Measurements from ENCODE around the gene CNOT6. TPM values are rescaled to one million over a fixed set of nuclear protein-coding genes. Genes with fewer than 3 reads are reported as not detected.

Gene CNOT6
- total RNA-seq, 1 donor from 2014 or later, result 21.7 TPM

DNA sequence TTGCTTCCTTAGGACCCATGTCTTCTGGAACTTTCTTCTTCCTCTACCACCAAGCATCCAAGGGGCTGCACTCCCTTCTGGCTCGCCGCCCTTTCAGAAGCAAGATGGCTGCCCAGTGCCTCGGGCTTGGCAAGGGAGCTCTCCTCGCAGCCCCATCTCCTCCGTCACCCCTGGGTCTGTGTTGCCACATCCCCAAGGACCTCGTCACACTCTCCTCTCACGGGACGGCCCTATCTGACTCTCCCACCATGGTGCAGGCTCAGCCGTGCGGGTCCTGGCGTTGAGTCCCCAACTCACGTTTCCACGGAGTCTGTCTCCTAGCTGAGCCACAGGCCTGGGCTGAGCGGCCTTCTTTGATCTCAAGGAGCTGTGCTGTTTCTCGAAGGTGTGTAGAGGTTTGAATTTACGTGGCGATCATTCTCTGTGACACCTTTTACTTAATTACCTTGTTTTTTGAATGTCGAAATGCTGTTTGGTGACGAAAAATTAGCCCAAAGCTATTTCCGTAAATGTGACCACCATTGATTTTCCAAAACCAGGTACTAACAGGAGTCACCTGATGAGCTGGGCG lies 112.1 kb downstream of the CNOT6 start:
- DNase-seq, result no peak

DNA sequence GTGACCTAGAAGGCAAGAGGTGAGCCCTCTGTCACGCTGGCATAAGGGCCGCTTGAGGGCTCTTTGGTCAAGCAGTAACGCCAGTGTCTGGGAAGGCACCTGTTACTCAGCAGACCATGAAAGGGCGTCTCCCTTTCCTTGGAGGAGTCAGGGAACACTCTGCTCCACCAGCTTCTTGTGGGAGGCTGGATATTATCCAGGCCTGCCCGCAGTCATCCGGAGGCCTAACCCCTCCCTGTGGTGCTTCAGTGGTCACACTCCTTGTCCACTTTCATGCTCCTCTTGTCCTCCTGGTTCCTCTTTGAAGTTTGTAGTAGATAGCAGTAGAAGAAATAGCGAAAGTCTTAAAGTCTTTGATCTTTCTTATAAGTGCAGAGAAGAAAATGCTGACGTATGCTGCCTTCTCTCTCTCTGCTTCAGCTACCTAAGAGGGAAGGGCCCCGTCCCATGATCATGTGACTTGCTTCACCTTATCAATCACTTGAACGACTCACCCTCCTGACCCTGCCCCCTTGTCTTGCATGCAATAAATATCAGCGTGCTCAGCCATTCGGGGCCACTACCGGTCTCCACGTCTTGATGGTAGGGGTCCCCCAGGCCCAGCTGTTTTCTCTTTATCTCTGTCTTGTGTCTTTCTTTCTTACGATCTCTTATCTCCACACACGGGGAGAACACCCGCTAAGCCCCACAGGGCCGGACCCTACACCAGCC lies 113.8 kb downstream of the CNOT6 start:
- Histone ChIP-seq H3K27me3 (no peaks in the 10 kb centered on the region), H3K4me3 (no peak overlapping the region), H3K9me3 (no peaks in the 10 kb centered on the region), H3K4me1 (no peaks in the 10 kb centered on the region), H3K27ac (peak overlapping the region; percentile 6), H3K36me3 (no peaks in the 10 kb centered on the region)
- DNase-seq, result peak; percentile 80
- intact Hi-C loops (cut with DNase I), result no loop called here
- ATAC-seq, result no peak
- TF ChIP-seq, protein P1, sequence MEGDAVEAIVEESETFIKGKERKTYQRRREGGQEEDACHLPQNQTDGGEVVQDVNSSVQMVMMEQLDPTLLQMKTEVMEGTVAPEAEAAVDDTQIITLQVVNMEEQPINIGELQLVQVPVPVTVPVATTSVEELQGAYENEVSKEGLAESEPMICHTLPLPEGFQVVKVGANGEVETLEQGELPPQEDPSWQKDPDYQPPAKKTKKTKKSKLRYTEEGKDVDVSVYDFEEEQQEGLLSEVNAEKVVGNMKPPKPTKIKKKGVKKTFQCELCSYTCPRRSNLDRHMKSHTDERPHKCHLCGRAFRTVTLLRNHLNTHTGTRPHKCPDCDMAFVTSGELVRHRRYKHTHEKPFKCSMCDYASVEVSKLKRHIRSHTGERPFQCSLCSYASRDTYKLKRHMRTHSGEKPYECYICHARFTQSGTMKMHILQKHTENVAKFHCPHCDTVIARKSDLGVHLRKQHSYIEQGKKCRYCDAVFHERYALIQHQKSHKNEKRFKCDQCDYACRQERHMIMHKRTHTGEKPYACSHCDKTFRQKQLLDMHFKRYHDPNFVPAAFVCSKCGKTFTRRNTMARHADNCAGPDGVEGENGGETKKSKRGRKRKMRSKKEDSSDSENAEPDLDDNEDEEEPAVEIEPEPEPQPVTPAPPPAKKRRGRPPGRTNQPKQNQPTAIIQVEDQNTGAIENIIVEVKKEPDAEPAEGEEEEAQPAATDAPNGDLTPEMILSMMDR (IDR thresholded peaks at IDR 0.05), result no peak

More for the DNA sequence above, 112.1 kb downstream of the CNOT6 start:
- no peak for ATAC-seq
- Histone ChIP-seq H3K36me3 (no peaks in the 10 kb centered on the region), H3K4me1 (no peaks in the 10 kb centered on the region), H3K27ac (no peak overlapping the region), H3K9me3 (no peaks in the 10 kb centered on the region), H3K27me3 (no peaks in the 10 kb centered on the region), H3K4me3 (no peak overlapping the region)
- intact Hi-C loops (cut with DNase I), result no loop called here
- TF ChIP-seq, protein P1 (IDR thresholded peaks at IDR 0.05), result no peak

DNA sequence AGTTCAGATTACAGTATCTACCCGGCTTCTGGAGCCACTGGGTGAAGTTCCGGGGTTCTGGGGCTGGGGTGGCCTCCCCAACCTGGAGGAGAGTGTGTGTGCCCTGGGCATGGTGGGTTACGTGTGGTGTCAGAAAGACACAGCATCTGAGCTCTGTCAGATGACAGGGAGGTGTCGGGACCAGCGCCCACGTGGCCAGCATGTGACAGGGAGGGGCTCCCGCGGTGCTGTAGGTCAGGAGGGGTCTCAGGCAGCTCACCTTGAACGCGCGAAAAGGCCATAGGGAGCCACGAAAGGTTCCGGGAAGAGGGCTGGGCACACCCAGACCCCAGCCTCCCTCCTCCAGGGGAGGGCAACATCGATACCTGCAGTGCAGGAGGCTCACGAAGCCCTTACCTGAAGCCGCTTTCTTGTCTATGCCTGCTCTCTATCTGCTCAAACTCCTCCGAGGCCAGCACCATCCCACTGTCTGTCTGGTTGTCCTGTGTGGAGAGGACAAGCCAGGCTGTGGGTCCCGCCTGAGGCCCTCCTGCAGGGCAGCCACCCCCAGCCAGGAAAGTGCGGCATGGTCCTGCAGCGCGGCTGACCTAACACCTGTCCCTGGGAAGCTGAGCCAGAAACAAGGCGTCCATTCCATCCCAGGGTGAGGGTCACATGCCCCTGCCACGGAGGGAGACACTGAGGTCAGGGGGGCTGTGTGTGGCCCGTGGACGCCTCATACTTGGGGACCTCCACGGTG lies 114.6 kb downstream of the CNOT6 start:
- Histone ChIP-seq H3K36me3 (no peaks in the 10 kb centered on the region), H3K27ac (no peak overlapping the region), H3K27me3 (no peaks in the 10 kb centered on the region), H3K4me1 (no peaks in the 10 kb centered on the region), H3K4me3 (no peak overlapping the region), H3K9me3 (no peaks in the 10 kb centered on the region)
- ATAC-seq (no peak), DNase-seq (no peak)
- intact Hi-C loops (cut with DNase I), result no loop called here
- TF ChIP-seq, protein P1 (IDR thresholded peaks at IDR 0.05), result no peak

DNA sequence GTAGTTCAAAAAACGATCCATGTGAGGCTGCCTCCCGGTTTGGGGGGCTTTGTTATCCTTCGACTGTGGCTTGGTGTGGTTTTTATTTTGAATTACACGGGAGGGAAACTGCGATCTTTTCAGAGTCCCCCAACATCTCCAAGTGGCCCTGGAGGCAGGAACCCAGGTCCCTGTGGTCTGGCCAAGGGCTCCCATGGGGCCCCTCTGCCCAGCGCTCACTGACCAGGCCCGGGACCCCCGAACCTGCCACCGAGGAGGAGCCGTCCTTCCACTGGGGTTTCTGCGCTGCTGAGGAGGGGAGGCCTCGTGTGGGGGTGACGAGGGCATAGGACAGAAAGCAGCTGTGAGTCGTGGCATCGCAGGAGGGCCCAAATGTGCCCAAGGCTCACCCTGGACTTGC lies 115.2 kb downstream of the CNOT6 start:
- TF ChIP-seq, protein P1 (IDR thresholded peaks at IDR 0.05), result no peak
- Histone ChIP-seq H3K4me1 (no peaks in the 10 kb centered on the region), H3K27ac (no peak overlapping the region), H3K27me3 (no peaks in the 10 kb centered on the region), H3K9me3 (no peaks in the 10 kb centered on the region), H3K4me3 (no peak overlapping the region), H3K36me3 (no peaks in the 10 kb centered on the region)
- intact Hi-C loops (cut with DNase I), result no loop called here
- DNase-seq (no peak), ATAC-seq (no peak)

DNA sequence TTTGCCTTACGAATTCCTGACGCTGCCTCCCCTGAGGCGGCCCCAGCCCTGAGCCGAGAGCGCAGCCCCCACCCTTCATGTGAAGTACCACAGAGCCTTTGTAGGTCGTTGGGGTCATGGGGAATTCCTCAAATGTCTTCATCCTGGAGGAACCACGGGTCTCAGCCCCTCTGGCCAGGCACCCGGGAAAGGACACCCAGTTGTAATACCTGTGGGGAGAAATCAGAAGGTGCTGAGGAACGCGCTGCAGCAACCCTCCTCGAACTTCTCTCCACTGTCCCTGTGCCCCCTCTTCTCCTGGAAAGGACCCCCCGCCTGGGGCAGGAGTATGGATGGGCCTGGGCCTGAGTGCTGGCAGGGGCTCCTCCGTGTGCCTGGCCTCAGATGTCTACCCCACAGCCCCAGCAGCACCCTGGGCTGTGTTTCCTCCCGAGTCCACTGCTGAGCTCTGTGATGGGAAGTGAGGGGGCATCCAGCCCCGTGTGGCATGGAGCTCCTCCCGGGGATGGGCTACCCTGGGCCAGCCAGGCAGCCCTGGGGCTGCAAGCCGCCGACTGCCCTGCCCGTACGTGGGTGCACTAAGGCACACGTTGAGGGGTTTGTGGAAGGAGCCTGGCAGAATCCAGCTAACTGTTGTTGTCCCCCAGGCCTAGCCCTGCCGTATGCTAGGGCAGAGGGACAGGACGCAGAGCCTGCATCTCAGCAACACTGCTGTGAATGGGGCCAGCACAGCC lies 115.8 kb downstream of the CNOT6 start:
- Histone ChIP-seq H3K9me3 (no peaks in the 10 kb centered on the region), H3K4me3 (no peak overlapping the region), H3K27me3 (no peaks in the 10 kb centered on the region), H3K4me1 (no peaks in the 10 kb centered on the region), H3K27ac (no peak overlapping the region), H3K36me3 (no peaks in the 10 kb centered on the region)
- intact Hi-C loops (cut with DNase I), result no loop called here
- TF ChIP-seq, protein P1 (IDR thresholded peaks at IDR 0.05), result no peak
- DNase-seq (no peak), ATAC-seq (no peak)

Measured in upper lobe of right lung (tissue), 1 donor.